ENCODE measurements around the gene TMEM106B.

The TMEM106B gene

GRCh38 chr7:12250232-12250631, 39.1 kb downstream of the TMEM106B start:
- no peak overlapping the region for H3K4me2 ChIP-seq (ENCODE audit: insufficient read depth, low read length, poor library complexity, severe bottlenecking)
- no peak overlapping the region for H2BK120ac ChIP-seq (ENCODE audit: low read depth, low read length)
- no peak overlapping the region for H2BK12ac ChIP-seq (ENCODE audit: low read length)
- no peak overlapping the region for H3K23ac ChIP-seq (ENCODE audit: low read depth, low read length, poor library complexity)
- H3K9me3 ChIP-seq (replicated peaks in 1 of 2; ENCODE audit: control insufficient read depth in 2 of 2, insufficient read depth in 1 of 2, low read depth in 1 of 2, low read length in 2 of 2) = no peaks in the 10 kb centered on the region
- no peak overlapping the region for H3K4ac ChIP-seq (ENCODE audit: low read length)
- H3K36me3 ChIP-seq (replicated peaks in 1 of 2; ENCODE audit: control insufficient read depth in 2 of 2, insufficient read depth in 2 of 2, low read length in 2 of 2) = no peaks in the 10 kb centered on the region
- H4K8ac ChIP-seq (ENCODE audit: low read depth, low read length) = no peak overlapping the region
- no peak overlapping the region for H2AFZ ChIP-seq (ENCODE audit: low read length)
- no peak overlapping the region for H3K9ac ChIP-seq (ENCODE audit: low read depth, low read length, poor library complexity)
- no peak overlapping the region for H4K91ac ChIP-seq (ENCODE audit: low read depth, low read length, poor library complexity)
- H3K27me3 ChIP-seq (ENCODE audit: control insufficient read depth in 3 of 3, insufficient read depth in 3 of 3, low read depth in 1 of 3, low read length in 3 of 3) = no peaks in the 10 kb centered on the region
- no peaks in the 10 kb centered on the region for H3K79me1 ChIP-seq (ENCODE audit: low read depth, low read length)
- no peak overlapping the region for H2AK5ac ChIP-seq (ENCODE audit: low read depth, low read length)
- no peak overlapping the region for H3K27ac ChIP-seq (replicated peaks; ENCODE audit: low read length)
- DNase-seq (ENCODE audit: low spot score) = no peak
- H3K18ac ChIP-seq (ENCODE audit: low read length) = no peak overlapping the region
- H3K4me3 ChIP-seq (ENCODE audit: low read length in 2 of 2) = no peak overlapping the region
- H2BK5ac ChIP-seq (ENCODE audit: low read length) = no peak overlapping the region
- H2BK15ac ChIP-seq (ENCODE audit: low read length) = no peak overlapping the region
- H3K4me1 ChIP-seq (ENCODE audit: control insufficient read depth in 2 of 2, insufficient read depth in 1 of 2, low read depth in 1 of 2, low read length in 2 of 2) = no peaks in the 10 kb centered on the region
- no peak overlapping the region for H3K14ac ChIP-seq (ENCODE audit: low read length)

GRCh38 chr7:12256090-12256489, 45.0 kb downstream of the TMEM106B start:
- Histone ChIP-seq H3K27ac (replicated peaks; ENCODE audit: low read length) (no peak overlapping the region), H3K4ac (ENCODE audit: low read length) (no peak overlapping the region), H3K4me1 (ENCODE audit: control insufficient read depth in 2 of 2, insufficient read depth in 1 of 2, low read depth in 1 of 2, low read length in 2 of 2) (no peaks in the 10 kb centered on the region), H3K79me1 (ENCODE audit: low read depth, low read length) (no peaks in the 10 kb centered on the region), H2BK120ac (ENCODE audit: low read depth, low read length) (no peak overlapping the region), H3K23ac (ENCODE audit: low read depth, low read length, poor library complexity) (no peak overlapping the region), H3K36me3 (replicated peaks in 1 of 2; ENCODE audit: control insufficient read depth in 2 of 2, insufficient read depth in 2 of 2, low read length in 2 of 2) (no peaks in the 10 kb centered on the region), H4K8ac (ENCODE audit: low read depth, low read length) (no peak overlapping the region), H3K9ac (ENCODE audit: low read depth, low read length, poor library complexity) (no peak overlapping the region), H4K91ac (ENCODE audit: low read depth, low read length, poor library complexity) (no peak overlapping the region), H3K18ac (ENCODE audit: low read length) (no peak overlapping the region), H2AFZ (ENCODE audit: low read length) (no peak overlapping the region), H3K14ac (ENCODE audit: low read length) (no peak overlapping the region), H2AK5ac (ENCODE audit: low read depth, low read length) (no peak overlapping the region), H2BK15ac (ENCODE audit: low read length) (no peak overlapping the region), H3K27me3 (ENCODE audit: control insufficient read depth in 3 of 3, insufficient read depth in 3 of 3, low read depth in 1 of 3, low read length in 3 of 3) (no peaks in the 10 kb centered on the region), H2BK12ac (ENCODE audit: low read length) (no peak overlapping the region), H3K4me2 (ENCODE audit: insufficient read depth, low read length, poor library complexity, severe bottlenecking) (no peak overlapping the region), H3K9me3 (replicated peaks in 1 of 2; ENCODE audit: control insufficient read depth in 2 of 2, insufficient read depth in 1 of 2, low read depth in 1 of 2, low read length in 2 of 2) (no peaks in the 10 kb centered on the region), H2BK5ac (ENCODE audit: low read length) (no peak overlapping the region), H3K4me3 (ENCODE audit: low read length in 2 of 2) (no peak overlapping the region)
- DNase-seq (ENCODE audit: low spot score) = no peak
- no CpG with 5 or more reads among the region's 2 CpGs for WGBS, 2 donors (ENCODE audit: extremely low coverage in 2 of 2, insufficient read length in 2 of 2, insufficient replicate concordance in 1 of 2)

DNA sequence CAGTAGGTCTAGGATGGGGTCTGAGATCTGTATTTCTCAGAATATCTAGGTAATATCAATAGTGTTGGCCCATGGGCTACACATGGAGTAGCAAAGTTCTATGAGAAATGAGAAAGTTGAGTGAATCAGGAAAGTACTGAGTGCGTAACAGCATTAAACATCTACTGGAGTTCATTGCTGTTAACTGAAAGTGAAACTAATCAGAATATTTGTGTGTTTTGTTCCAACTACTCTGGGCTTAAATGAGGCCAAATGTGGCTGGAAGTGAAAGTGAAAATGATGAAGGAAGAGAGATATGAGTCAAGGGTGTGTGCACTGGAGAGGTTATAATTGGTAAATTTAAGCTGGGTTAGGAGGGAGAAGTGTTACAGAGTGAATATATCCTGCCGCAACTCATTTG, 46.5 kb downstream of the TMEM106B start:
- H3K4me2 ChIP-seq (ENCODE audit: insufficient read depth, low read length, poor library complexity, severe bottlenecking) = no peak overlapping the region
- H3K9me3 ChIP-seq (replicated peaks in 1 of 2; ENCODE audit: control insufficient read depth in 2 of 2, insufficient read depth in 1 of 2, low read depth in 1 of 2, low read length in 2 of 2) = no peaks in the 10 kb centered on the region
- no peak overlapping the region for H2BK5ac ChIP-seq (ENCODE audit: low read length)
- no peaks in the 10 kb centered on the region for H3K27me3 ChIP-seq (ENCODE audit: control insufficient read depth in 3 of 3, insufficient read depth in 3 of 3, low read depth in 1 of 3, low read length in 3 of 3)
- no peak overlapping the region for H2BK120ac ChIP-seq (ENCODE audit: low read depth, low read length)
- no peak overlapping the region for H3K9ac ChIP-seq (ENCODE audit: low read depth, low read length, poor library complexity)
- H3K27ac ChIP-seq (replicated peaks; ENCODE audit: low read length) = no peak overlapping the region
- H2BK12ac ChIP-seq (ENCODE audit: low read length) = no peak overlapping the region
- no peak overlapping the region for H3K18ac ChIP-seq (ENCODE audit: low read length)
- no CpG with 5 or more reads among the region's 2 CpGs for WGBS, 2 donors (ENCODE audit: extremely low coverage in 2 of 2, insufficient read length in 2 of 2, insufficient replicate concordance in 1 of 2)
- no peaks in the 10 kb centered on the region for H3K36me3 ChIP-seq (replicated peaks in 1 of 2; ENCODE audit: control insufficient read depth in 2 of 2, insufficient read depth in 2 of 2, low read length in 2 of 2)
- H2AFZ ChIP-seq (ENCODE audit: low read length) = no peak overlapping the region
- H3K4me1 ChIP-seq (ENCODE audit: control insufficient read depth in 2 of 2, insufficient read depth in 1 of 2, low read depth in 1 of 2, low read length in 2 of 2) = no peaks in the 10 kb centered on the region
- no peak overlapping the region for H3K23ac ChIP-seq (ENCODE audit: low read depth, low read length, poor library complexity)
- no peak overlapping the region for H4K91ac ChIP-seq (ENCODE audit: low read depth, low read length, poor library complexity)
- no peak for DNase-seq (ENCODE audit: low spot score)
- no peak overlapping the region for H3K4ac ChIP-seq (ENCODE audit: low read length)
- no peak overlapping the region for H3K14ac ChIP-seq (ENCODE audit: low read length)
- no peak overlapping the region for H2BK15ac ChIP-seq (ENCODE audit: low read length)
- no peak overlapping the region for H3K4me3 ChIP-seq (ENCODE audit: low read length in 2 of 2)
- H4K8ac ChIP-seq (ENCODE audit: low read depth, low read length) = no peak overlapping the region
- no peaks in the 10 kb centered on the region for H3K79me1 ChIP-seq (ENCODE audit: low read depth, low read length)
- H2AK5ac ChIP-seq (ENCODE audit: low read depth, low read length) = no peak overlapping the region

- H2AK5ac ChIP-seq (ENCODE audit: low read depth, low read length) = no peak overlapping the region
- DNase-seq (ENCODE audit: low spot score) = no peak
- H3K14ac ChIP-seq (ENCODE audit: low read length) = no peak overlapping the region
- no peak overlapping the region for H4K8ac ChIP-seq (ENCODE audit: low read depth, low read length)
- H3K4me1 ChIP-seq (ENCODE audit: control insufficient read depth in 2 of 2, insufficient read depth in 1 of 2, low read depth in 1 of 2, low read length in 2 of 2) = no peaks in the 10 kb centered on the region
- no peak overlapping the region for H3K4me3 ChIP-seq (ENCODE audit: low read length in 2 of 2)
- H3K4me2 ChIP-seq (ENCODE audit: insufficient read depth, low read length, poor library complexity, severe bottlenecking) = no peak overlapping the region
- no peaks in the 10 kb centered on the region for H3K9me3 ChIP-seq (replicated peaks in 1 of 2; ENCODE audit: control insufficient read depth in 2 of 2, insufficient read depth in 1 of 2, low read depth in 1 of 2, low read length in 2 of 2)
- H3K4ac ChIP-seq (ENCODE audit: low read length) = no peak overlapping the region
- H3K9ac ChIP-seq (ENCODE audit: low read depth, low read length, poor library complexity) = no peak overlapping the region
- no peak overlapping the region for H4K91ac ChIP-seq (ENCODE audit: low read depth, low read length, poor library complexity)
- no peak overlapping the region for H2BK12ac ChIP-seq (ENCODE audit: low read length)
- H3K27me3 ChIP-seq (ENCODE audit: control insufficient read depth in 3 of 3, insufficient read depth in 3 of 3, low read depth in 1 of 3, low read length in 3 of 3) = no peaks in the 10 kb centered on the region
- H3K36me3 ChIP-seq (replicated peaks in 1 of 2; ENCODE audit: control insufficient read depth in 2 of 2, insufficient read depth in 2 of 2, low read length in 2 of 2) = no peaks in the 10 kb centered on the region
- H3K27ac ChIP-seq (replicated peaks; ENCODE audit: low read length) = no peak overlapping the region
- H3K23ac ChIP-seq (ENCODE audit: low read depth, low read length, poor library complexity) = no peak overlapping the region
- no peak overlapping the region for H2BK5ac ChIP-seq (ENCODE audit: low read length)
- WGBS, 2 donors (ENCODE audit: extremely low coverage in 2 of 2, insufficient read length in 2 of 2, insufficient replicate concordance in 1 of 2) = 100% methylated on average over 1 of the region's 4 CpGs
- no peak overlapping the region for H2BK120ac ChIP-seq (ENCODE audit: low read depth, low read length)
- H2BK15ac ChIP-seq (ENCODE audit: low read length) = no peak overlapping the region
- H2AFZ ChIP-seq (ENCODE audit: low read length) = no peak overlapping the region
- no peak overlapping the region for H3K18ac ChIP-seq (ENCODE audit: low read length)
- H3K79me1 ChIP-seq (ENCODE audit: low read depth, low read length) = no peaks in the 10 kb centered on the region
These were observed 47.0 kb downstream of the TMEM106B start for GRCh38 chr7:12258074-12258473.
